Activated CD4-positive, alpha-beta memory T cell treated with anti-CD3 and anti-CD28 coated beads, Interleukin-2, amount 10 ng/mL, durations not matched to agents 7 days and 5 days (primary cell): Measurements from ENCODE around the gene CYBA. TPM values are rescaled to one million over a fixed set of nuclear protein-coding genes. Genes with fewer than 3 reads are reported as not detected.

ENCODE experiments used
- CTCF ChIA-PET: fragments of 350-600 bp; sonication (Branson Sonifier 250); formaldehyde crosslinking; loops from one replicate; lab custom pipeline; 2021; ENCODE audit warnings: antibody characterized with exemption, inconsistent platforms; lab: Charles Lee
- POLR2A ChIA-PET: fragments of 350-600 bp; sonication (Branson Sonifier 250); formaldehyde crosslinking; loops from one replicate; lab custom pipeline; 2021; ENCODE audit warnings: antibody characterized with exemption; lab: Charles Lee
- DNase-seq: peaks from one replicate; pipeline ENCODE4 v3.0.0-alpha.2; 2020
- H3K27ac Mint-ChIP-seq: one replicate; pipeline ENCODE4 v1.8.0; 2021; ENCODE audit warnings: mild to moderate bottlenecking, mixed read lengths
- H3K27me3 Mint-ChIP-seq: one replicate; pipeline ENCODE4 v1.8.0; 2021; ENCODE audit warnings: mixed read lengths
- H3K36me3 Mint-ChIP-seq: one replicate; pipeline ENCODE4 v1.8.0; 2021; ENCODE audit warnings: low read depth, mixed read lengths
- H3K4me1 Mint-ChIP-seq: one replicate; pipeline ENCODE4 v1.8.0; 2021; ENCODE audit warnings: mixed read lengths
- H3K4me3 Mint-ChIP-seq: one replicate; pipeline ENCODE4 v1.8.0; 2021; ENCODE audit warnings: mild to moderate bottlenecking, mixed read lengths
- H3K9me3 Mint-ChIP-seq: one replicate; pipeline ENCODE4 v1.8.0; 2021; ENCODE audit warnings: mixed read lengths
- total RNA-seq, 2 experiments: library from RNA; stranded (reverse); gene quantifications; one replicate each; pipeline ENCODE4 v1.2.3, GENCODE V29; 2021

The CYBA gene
- total RNA-seq, 2 experiments from 2014 or later: 580 to 588 TPM

DNA sequence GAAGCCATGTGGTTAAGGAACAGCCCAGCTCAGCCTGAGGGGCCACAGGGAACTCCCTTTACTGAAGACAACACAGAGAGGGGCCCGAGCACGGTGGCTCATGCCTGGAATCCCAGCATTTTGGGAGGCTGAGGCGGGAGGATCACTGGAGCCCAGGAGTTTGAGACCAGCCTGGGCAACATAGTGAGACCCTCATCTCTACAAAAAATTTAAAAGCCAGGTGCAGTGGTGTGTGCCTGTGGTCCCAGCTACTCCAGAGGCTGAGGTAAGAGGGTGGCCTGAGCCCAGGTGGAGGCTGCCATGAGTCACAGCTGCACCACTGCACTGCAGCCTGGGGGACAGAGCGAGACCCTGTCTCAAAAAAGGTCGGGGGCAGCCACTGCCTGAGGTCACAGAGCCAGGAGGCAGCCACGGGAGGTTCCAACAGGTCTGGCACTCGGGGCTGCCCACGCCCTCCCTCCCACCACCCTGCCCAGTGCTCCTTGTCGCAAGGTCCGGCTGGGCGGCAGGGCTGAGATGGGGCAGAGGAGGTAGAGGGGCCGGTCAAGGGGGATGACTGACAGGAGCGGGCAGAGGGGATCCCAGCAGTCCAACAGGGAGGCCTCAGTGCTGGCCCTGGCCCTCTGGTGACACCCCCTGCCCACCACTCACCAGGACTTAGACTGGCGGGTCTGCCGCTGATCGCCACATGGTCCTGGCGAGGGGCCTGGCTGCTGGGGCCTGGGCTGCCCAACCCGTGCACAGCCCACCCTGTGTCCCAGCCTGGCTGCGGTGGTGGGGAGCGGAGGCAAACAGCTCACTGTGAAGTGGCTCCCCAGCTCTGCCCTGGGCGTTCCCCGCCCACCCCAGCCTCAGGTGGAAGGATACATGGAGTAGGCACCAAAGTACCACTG is 3.4 kb downstream of the CYBA start:
- H3K4me1 Mint-ChIP-seq: peaks cover 24% of the 10 kb centered on the region
- H3K27me3 Mint-ChIP-seq: no peaks in the 10 kb centered on the region
- H3K4me3 Mint-ChIP-seq: no peak overlapping the region
- POLR2A ChIA-PET: interaction anchor here (1.0 to 4.3 kb wide), 3 partner anchors 8 to 77 kb away, joined by 3 to 34 read pairs (median 4); partner anchors contain the start of genes IL17C and ZC3H18
- peaks cover 36% of the 10 kb centered on the region for H3K36me3 Mint-ChIP-seq
- DNase-seq: no peak
- CTCF ChIA-PET: interaction anchor here (0.8 kb wide), 1 partner anchor 77 kb away, joined by 3 read pairs; no protein-coding TSS in a partner anchor
- H3K9me3 Mint-ChIP-seq: no peaks in the 10 kb centered on the region
- no peak overlapping the region for H3K27ac Mint-ChIP-seq

DNA sequence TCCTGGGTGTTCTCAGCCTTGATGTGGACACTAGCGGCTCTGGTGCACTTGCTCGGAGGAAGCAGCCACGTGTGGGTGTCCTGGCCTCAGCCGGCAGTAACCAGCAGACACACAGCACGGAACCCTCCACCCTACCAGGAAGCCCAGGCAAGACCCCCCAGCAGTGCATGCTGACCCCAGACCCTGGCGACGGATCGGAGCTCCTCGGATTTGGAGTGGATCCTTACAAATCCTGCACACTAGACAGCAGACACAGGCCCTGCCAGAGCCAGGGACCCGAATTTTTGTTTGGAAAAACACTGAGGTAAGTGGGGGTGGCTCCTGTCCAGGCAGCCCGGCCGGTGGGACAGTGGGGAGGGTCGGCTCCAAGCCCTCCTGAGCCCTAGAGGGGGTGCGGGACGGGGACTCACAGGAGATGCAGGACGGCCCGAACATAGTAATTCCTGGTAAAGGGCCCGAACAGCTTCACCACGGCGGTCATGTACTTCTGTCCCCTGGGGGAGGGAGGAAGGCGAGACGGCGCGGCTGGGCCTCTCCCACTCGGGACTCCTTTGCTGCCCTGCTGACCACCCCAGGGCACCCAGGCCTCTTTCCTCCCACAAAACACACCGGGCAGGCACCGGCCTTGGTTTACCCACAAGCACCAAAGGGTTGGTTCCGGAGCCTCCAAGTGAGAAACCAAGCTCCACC is 4.4 kb downstream of the CYBA start:
- Mint-ChIP-seq H3K27ac (no peak overlapping the region), H3K4me1 (peaks cover 21% of the 10 kb centered on the region), H3K27me3 (no peaks in the 10 kb centered on the region), H3K4me3 (no peak overlapping the region), H3K9me3 (no peaks in the 10 kb centered on the region), H3K36me3 (peaks cover 41% of the 10 kb centered on the region)
- no peak for DNase-seq
- CTCF ChIA-PET: interaction anchor here (0.8 kb wide), 1 partner anchor 76 kb away, joined by 3 read pairs; no protein-coding TSS in a partner anchor
- POLR2A ChIA-PET: no interaction called here

DNA sequence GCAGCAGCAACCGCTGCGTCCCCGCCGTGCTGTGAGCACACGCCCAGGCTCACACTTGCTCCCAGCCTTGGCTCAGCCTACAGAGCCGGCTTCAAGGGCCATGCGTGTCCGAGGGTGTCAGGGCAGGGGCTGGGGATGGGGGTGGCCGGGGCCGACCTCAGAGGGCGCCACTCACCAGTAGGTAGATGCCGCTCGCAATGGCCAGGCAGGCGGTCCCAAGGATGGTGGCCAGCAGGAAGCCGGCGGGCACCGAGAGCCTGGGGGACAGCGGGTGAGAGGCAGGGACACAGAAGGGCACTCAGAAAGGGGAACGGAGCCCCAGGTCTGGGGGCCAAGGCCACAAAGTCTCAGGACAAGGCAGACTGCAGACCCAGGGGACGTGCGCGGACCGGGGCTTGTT is 4.9 kb downstream of the CYBA start:
- CTCF ChIA-PET: no interaction called here
- Mint-ChIP-seq H3K36me3 (peaks cover 41% of the 10 kb centered on the region), H3K9me3 (no peaks in the 10 kb centered on the region), H3K27ac (no peak overlapping the region), H3K4me3 (no peak overlapping the region), H3K27me3 (peaks cover 2% of the 10 kb centered on the region), H3K4me1 (peaks cover 16% of the 10 kb centered on the region)
- DNase-seq: no peak
- POLR2A ChIA-PET: no interaction called here

DNA sequence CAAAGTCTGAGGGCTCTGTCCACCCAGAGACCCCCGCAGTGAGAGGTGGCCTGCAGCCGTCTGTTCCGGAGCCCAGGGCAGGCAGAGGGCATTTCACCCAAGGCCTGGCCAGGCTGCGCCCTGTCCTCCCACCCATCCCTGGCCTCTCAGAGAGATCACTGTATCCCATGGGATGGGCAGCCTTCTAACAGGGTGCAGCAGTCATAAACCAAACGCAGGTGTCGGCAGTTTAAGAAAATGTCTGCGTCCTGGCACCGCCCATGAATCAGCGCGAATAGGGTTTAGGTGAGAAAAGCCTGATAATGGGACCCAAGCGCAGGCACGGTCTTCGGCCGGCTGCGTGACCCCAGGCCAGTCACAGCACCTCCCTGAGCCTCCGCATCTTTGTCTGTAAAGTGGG is 5.4 kb downstream of the CYBA start:
- POLR2A ChIA-PET: no interaction called here

DNA sequence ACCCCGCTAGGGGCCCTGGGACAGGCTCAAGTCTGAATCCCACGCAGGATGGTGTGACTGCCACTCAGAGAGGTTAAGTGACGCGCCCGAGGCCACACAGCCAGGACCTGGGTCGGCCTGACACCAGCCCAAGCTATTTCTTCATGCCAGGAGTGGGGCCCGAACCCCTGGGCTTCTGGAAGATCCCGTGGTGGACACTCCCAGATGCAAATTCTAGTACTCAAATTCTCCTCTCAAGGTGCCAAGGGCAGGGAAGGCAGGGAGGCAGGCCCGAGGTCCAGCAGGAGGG is 7.3 kb downstream of the CYBA start:
- Mint-ChIP-seq H3K36me3 (peaks cover 30% of the 10 kb centered on the region), H3K4me3 (no peak overlapping the region), H3K9me3 (no peaks in the 10 kb centered on the region), H3K27me3 (peaks cover 16% of the 10 kb centered on the region), H3K4me1 (peaks cover 16% of the 10 kb centered on the region), H3K27ac (no peak overlapping the region)
- CTCF ChIA-PET: no interaction called here
- POLR2A ChIA-PET: interaction anchor here (1.9 kb wide), 1 partner anchor 24 kb away, joined by 6 read pairs; no protein-coding TSS in a partner anchor
- no peak for DNase-seq

More for the DNA sequence above, 5.4 kb downstream of the CYBA start:
- Mint-ChIP-seq H3K27me3 (peaks cover 5% of the 10 kb centered on the region), H3K27ac (no peak overlapping the region), H3K4me3 (no peak overlapping the region), H3K9me3 (no peaks in the 10 kb centered on the region), H3K36me3 (peaks cover 41% of the 10 kb centered on the region), H3K4me1 (peaks cover 16% of the 10 kb centered on the region)
- DNase-seq: no peak
- CTCF ChIA-PET: no interaction called here

DNA sequence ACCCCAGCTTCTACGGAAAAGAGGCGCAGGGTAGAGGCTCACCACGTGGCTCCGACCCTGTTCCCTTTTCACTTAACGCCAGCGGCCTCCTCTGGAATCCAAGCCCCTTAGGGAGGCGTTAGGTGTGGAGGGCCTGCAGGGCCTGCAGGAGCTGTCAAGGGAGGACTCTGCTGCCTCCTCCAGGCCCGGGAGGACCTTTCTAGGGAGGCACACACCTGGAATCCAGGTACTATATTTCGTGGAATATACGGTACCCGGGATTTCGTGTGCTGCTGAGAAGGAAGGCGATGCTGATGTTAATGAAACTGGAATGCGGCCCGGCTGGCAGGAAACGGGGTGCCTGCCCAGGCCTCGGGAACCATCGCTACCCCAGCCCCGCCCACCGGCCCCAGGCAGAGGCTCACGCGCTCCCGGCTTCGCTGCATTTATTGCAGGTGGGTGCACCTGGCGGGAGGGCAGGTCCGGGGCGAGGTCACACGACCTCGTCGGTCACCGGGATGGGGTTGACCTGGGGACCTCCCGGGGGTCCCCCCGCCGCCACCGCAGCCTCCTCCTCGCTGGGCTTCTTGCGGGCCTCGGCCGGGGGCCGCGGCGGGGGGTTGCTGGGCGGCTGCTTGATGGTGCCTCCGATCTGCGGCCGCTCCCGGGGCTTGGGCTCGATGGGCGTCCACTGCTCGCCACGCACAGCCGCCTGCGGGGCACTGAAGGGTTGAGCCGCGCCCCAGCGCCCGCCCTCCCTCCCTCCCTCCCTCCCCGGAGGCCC is 7.8 kb downstream of the CYBA start:
- ChIA-PET CTCF (no interaction called here), POLR2A (interaction anchor here (1.2 to 1.9 kb wide), 2 partner anchors 8 to 23 kb away, joined by 3 to 6 read pairs; partner anchors contain the start of gene CYBA)
- no peak overlapping the region for H3K27ac Mint-ChIP-seq

DNA sequence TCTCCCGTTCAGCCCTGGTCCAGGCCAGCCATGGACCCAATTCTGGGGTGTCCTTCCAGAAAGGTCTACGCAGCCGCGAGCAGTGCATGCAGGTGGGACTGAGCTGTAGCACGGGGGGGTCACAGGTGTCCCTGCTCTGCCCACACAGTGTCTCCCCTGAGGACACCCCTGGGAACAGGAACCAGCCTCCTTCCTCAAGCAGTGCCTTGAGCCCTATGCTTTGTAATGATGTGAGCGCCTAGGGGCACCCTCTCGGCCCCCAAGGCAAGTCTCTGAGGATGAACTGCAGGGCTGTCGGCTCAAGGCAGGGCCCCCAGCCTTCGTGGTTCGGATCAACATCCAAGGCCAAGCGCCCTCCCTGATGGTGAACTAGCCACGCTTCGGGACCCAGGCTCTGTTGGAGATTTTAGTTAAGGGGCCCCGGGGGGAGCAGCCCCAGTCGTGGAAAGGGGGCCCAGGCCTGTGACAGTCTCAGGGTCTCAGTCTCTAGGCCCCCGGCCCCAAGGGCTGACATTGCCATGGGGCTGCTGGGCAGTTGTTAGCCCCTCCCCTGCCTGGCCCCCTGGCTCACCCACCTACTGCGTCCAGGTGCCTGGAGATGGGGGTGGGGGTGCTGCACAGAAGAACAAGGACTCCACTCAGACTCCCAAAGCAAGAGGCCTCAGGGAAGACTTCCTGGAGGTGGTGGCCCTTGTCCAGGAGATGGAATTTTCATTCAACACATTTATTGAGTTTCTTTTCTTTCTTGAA is 10.2 kb downstream of the CYBA start:
- H3K36me3 Mint-ChIP-seq: peaks cover 30% of the 10 kb centered on the region
- H3K4me3 Mint-ChIP-seq: no peak overlapping the region
- ChIA-PET CTCF (no interaction called here), POLR2A (interaction anchor here (1.0 to 4.1 kb wide), 3 partner anchors 9 to 20 kb away, joined by 3 to 34 read pairs (median 4); partner anchors contain the start of gene CYBA)
- no peaks in the 10 kb centered on the region for H3K9me3 Mint-ChIP-seq
- no peak for DNase-seq
- peaks cover 41% of the 10 kb centered on the region for H3K4me1 Mint-ChIP-seq
- peak overlapping the region; percentile 30 for H3K27ac Mint-ChIP-seq
- peaks cover 35% of the 10 kb centered on the region for H3K27me3 Mint-ChIP-seq

More for the DNA sequence above, 7.8 kb downstream of the CYBA start:
- Mint-ChIP-seq H3K27me3 (peaks cover 20% of the 10 kb centered on the region), H3K9me3 (no peaks in the 10 kb centered on the region), H3K4me3 (no peak overlapping the region), H3K4me1 (peaks cover 21% of the 10 kb centered on the region), H3K36me3 (peaks cover 30% of the 10 kb centered on the region)
- DNase-seq: no peak

DNA sequence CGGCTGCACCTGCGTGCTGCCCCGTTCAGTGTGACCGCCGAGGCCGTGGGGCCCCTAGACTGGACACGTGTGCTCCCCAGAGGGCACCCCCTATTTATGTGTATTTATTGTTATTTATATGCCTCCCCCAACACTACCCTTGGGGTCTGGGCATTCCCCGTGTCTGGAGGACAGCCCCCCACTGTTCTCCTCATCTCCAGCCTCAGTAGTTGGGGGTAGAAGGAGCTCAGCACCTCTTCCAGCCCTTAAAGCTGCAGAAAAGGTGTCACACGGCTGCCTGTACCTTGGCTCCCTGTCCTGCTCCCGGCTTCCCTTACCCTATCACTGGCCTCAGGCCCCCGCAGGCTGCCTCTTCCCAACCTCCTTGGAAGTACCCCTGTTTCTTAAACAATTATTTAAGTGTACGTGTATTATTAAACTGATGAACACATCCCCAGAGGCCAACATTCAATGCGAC is 10.8 kb downstream of the CYBA start:
- no peak overlapping the region for H3K4me3 Mint-ChIP-seq
- ChIA-PET POLR2A (interaction anchor here (1.0 to 4.1 kb wide), 5 partner anchors 10 to 65 kb away, joined by 3 to 34 read pairs (median 4); partner anchors contain the start of gene CYBA), CTCF (interaction anchor here (0.6 to 1.4 kb wide), 2 partner anchors 70 to 194 kb away, joined by 3 to 5 read pairs; partner anchors contain the start of gene ZC3H18)
- H3K4me1 Mint-ChIP-seq: peaks cover 45% of the 10 kb centered on the region
- peak overlapping the region; percentile 30 for H3K27ac Mint-ChIP-seq
- no peak for DNase-seq
- no peaks in the 10 kb centered on the region for H3K9me3 Mint-ChIP-seq
- H3K27me3 Mint-ChIP-seq: peaks cover 35% of the 10 kb centered on the region
- H3K36me3 Mint-ChIP-seq: peaks cover 25% of the 10 kb centered on the region

DNA sequence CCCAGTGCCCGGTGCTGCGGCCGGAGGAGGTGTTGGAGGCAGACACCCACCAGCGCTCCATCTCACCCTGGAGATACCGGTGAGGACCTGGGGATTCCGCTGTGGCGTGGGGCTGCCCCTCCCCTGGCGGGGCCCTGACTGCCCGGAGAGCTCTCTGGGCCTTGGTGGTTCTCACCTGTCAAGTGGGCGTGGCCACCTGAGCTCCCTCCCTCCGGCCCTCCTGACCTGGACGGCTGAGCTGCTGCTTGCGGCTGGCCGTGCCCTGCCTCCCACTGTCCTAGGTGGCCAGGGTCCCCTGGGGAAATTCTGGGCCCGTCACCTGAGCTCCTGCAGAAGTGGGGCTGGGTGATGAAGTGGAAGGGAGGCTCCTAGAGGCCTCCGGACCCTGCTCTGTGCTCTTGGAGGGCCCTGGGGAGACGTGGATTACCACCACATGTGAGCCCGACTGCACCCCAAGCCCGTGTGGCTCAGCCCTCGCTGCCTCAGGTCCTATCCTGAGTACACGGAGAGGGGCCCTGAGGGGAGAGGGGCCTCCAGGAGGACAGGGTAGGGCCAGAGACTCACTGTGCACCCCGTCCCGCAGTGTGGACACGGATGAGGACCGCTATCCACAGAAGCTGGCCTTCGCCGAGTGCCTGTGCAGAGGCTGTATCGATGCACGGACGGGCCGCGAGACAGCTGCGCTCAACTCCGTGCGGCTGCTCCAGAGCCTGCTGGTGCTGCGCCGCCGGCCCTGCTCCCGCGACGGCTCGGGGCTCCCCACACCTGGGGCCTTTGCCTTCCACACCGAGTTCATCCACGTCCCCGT is 11.4 kb downstream of the CYBA start:
- peaks cover 20% of the 10 kb centered on the region for H3K36me3 Mint-ChIP-seq
- no peak overlapping the region for H3K27ac Mint-ChIP-seq
- H3K4me1 Mint-ChIP-seq: peaks cover 44% of the 10 kb centered on the region
- H3K9me3 Mint-ChIP-seq: no peaks in the 10 kb centered on the region
- no peak for DNase-seq
- H3K4me3 Mint-ChIP-seq: no peak overlapping the region
- CTCF ChIA-PET: interaction anchor here (0.6 to 1.4 kb wide), 2 partner anchors 69 to 195 kb away, joined by 3 to 5 read pairs; partner anchors contain the start of gene ZC3H18
- H3K27me3 Mint-ChIP-seq: peaks cover 35% of the 10 kb centered on the region
- POLR2A ChIA-PET: interaction anchor here (0.9 to 4.1 kb wide), 9 partner anchors 10 to 66 kb away, joined by 3 to 34 read pairs (median 4); partner anchors contain the start of gene CYBA

DNA sequence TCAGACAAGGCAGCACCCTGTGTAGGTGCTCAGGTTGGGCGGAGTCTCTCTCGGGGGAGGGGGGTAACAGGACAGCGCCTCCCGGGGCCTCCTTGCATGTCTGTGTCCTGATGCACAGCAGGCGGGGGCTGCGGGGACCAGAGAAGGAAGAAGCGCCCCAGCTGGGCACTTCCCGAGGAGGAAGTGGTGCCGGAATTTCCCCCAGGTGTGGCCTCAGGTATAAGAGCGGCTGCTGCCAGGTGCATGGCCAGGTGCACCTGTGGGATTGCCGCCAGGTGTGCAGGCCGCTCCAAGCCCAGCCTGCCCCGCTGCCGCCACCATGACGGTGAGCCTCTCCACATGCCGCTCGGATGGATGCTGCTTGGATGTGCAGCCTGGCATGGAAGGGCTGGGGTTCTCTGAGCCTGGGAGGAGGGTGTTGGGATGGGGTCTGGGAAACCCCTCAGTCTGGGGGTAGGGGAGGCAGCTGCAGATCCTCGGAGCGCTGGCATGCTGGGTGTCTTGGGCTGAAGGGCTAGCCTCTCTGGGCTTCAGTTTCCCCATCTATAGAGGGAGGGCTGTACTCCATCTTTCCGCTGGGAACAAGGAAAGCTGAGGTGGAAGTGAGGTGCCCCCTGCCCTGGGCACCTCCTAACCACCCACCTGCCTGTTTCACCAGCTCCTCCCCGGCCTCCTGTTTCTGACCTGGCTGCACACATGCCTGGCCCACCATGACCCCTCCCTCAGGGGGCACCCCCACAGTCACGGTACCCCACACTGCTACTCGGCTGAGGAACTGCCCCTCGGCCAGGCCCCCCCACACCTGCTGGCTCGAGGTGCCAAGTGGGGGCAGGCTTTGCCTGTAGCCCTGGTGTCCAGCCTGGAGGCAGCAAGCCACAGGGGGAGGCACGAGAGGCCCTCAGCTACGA is 12.3 kb downstream of the CYBA start, which contains the start of gene IL17C:
IL17C (plus strand) TSS at position 250 of the 908 bp plus-strand sequence; CDS start at position 320, 70 bp downstream.
- H3K9me3 Mint-ChIP-seq: no peaks in the 10 kb centered on the region
- H3K4me1 Mint-ChIP-seq: peaks cover 47% of the 10 kb centered on the region
- ChIA-PET POLR2A (interaction anchor here (0.9 to 4.1 kb wide), 8 partner anchors 11 to 129 kb away, joined by 3 to 34 read pairs (median 4); partner anchors contain the start of gene CYBA), CTCF (interaction anchor here (1.4 kb wide), 1 partner anchor 68 kb away, joined by 3 read pairs; the partner anchor contains the start of gene ZC3H18)
- peaks cover 35% of the 10 kb centered on the region for H3K27me3 Mint-ChIP-seq
- DNase-seq: no peak
- H3K27ac Mint-ChIP-seq: no peak within 1 kb of the TSS
- peaks cover 11% of the 10 kb centered on the region for H3K36me3 Mint-ChIP-seq
- no peak within 1 kb of the TSS for H3K4me3 Mint-ChIP-seq
